ENCODE data around the gene TMEM196. TPM values are rescaled to one million over a fixed set of nuclear protein-coding genes. Genes with fewer than 3 reads are reported as not detected.

TMEM196 gene
- total and polyA plus RNA-seq, 3 donors from 2014 or later: 0.12 TPM; not detected in 2

DNA sequence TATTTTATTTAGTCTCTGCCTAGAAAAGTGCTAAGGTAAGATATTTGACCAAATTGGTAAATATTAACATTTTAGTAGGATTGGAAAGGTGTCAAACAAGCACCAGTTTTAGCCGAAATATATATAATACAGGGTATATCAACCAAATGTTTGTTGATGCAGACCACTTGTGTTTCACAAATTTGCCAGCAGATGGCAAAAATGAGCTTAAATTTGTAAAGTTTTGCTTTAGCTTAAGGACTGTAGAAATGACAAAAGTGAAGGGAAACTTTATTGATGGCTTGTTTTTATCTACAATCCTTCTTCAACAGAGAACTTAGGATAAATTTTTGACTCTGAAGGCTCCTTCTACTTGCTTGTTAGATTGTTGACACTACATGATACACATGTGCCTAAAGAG is 59.7 kb downstream of the TMEM196 start:
- peak; percentile 55 for DNase-seq
- intact Hi-C loops (cut with DNase I; ENCODE audit: low total_unique reads): loop anchor here (10.0 kb wide), 1 partner anchor 881 kb away; no protein-coding TSS in a partner anchor
- WGBS, 2 donors: 33 to 61% methylated on average over 1 of the region's 1 CpG
- H3K9me3 ChIP-seq: no peaks in the 10 kb centered on the region
- H3K4me3 ChIP-seq: no peak overlapping the region
- no peaks in the 10 kb centered on the region for H3K36me3 ChIP-seq (ENCODE audit: low read depth, missing control alignments)
- H3K27ac ChIP-seq: no peak overlapping the region
- H3K4me1 ChIP-seq: peaks cover 4% of the 10 kb centered on the region
- H3K27me3 ChIP-seq: no peaks in the 10 kb centered on the region
- TF ChIP-seq, protein P1, sequence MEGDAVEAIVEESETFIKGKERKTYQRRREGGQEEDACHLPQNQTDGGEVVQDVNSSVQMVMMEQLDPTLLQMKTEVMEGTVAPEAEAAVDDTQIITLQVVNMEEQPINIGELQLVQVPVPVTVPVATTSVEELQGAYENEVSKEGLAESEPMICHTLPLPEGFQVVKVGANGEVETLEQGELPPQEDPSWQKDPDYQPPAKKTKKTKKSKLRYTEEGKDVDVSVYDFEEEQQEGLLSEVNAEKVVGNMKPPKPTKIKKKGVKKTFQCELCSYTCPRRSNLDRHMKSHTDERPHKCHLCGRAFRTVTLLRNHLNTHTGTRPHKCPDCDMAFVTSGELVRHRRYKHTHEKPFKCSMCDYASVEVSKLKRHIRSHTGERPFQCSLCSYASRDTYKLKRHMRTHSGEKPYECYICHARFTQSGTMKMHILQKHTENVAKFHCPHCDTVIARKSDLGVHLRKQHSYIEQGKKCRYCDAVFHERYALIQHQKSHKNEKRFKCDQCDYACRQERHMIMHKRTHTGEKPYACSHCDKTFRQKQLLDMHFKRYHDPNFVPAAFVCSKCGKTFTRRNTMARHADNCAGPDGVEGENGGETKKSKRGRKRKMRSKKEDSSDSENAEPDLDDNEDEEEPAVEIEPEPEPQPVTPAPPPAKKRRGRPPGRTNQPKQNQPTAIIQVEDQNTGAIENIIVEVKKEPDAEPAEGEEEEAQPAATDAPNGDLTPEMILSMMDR (IDR thresholded peaks at IDR 0.05): peak; percentile 32 to 64 (median 60)
- TF ChIP-seq POLR2A (IDR thresholded peaks at IDR 0.05): no peak

DNA sequence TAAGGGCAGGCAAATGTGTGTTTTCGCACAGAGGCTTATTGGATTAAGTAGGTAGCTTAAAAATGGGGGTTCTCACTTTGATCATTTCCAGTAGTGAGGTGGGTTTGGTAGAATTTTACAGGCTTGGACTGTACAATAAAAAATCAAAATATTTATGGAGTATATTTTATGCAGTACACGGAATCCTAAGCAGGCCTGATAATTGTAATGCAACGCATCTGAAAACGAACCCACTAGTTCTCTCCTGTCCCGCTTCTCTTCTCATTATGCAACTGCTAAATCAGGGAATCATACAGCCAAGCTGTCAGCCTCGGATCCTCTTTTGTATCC is 64.2 kb downstream of the TMEM196 start:
- no peak overlapping the region for H3K27ac ChIP-seq
- no peaks in the 10 kb centered on the region for H3K9me3 ChIP-seq
- H3K27me3 ChIP-seq: no peaks in the 10 kb centered on the region
- no peak for DNase-seq
- peak overlapping the region; percentile 82 to 97 for H3K4me3 ChIP-seq
- peaks cover 18% of the 10 kb centered on the region for H3K4me1 ChIP-seq
- 26 to 51% methylated on average over 6 of the region's 6 CpGs for WGBS, 2 donors
- TF ChIP-seq, protein P1 (IDR thresholded peaks at IDR 0.05): no peak
- no peak for TF ChIP-seq POLR2A (IDR thresholded peaks at IDR 0.05)
- intact Hi-C loops (cut with DNase I; ENCODE audit: low total_unique reads): no loop called here
- no peaks in the 10 kb centered on the region for H3K36me3 ChIP-seq (ENCODE audit: low read depth, missing control alignments)

- Histone ChIP-seq H3K27ac (peak within 1 kb of the TSS; percentile 65 to 77), H3K4me3 (peak within 1 kb of the TSS; percentile 82 to 97), H3K36me3 (ENCODE audit: low read depth, missing control alignments) (no peaks in the 10 kb centered on the region), H3K9me3 (no peaks in the 10 kb centered on the region), H3K27me3 (no peaks in the 10 kb centered on the region), H3K4me1 (peaks cover 18% of the 10 kb centered on the region)
- 0% methylated on average over 40 to 56 of the region's 56 CpGs for WGBS, 2 donors
- peak; percentile 97 for DNase-seq
- peak; percentile 44 for TF ChIP-seq POLR2A (IDR thresholded peaks at IDR 0.05)
- TF ChIP-seq, protein P1 (IDR thresholded peaks at IDR 0.05): peak; percentile 88 to 98 (median 94)
- intact Hi-C loops (cut with DNase I; ENCODE audit: low total_unique reads): no loop called here
Measured at GRCh38 chr7:19708397-19709248, 64.8 kb downstream of the TMEM196 start, which contains the start of gene POLR1F. POLR1F (minus strand) TSS chr7:19709037; CDS start chr7:19709016, 21 bp downstream.

DNA sequence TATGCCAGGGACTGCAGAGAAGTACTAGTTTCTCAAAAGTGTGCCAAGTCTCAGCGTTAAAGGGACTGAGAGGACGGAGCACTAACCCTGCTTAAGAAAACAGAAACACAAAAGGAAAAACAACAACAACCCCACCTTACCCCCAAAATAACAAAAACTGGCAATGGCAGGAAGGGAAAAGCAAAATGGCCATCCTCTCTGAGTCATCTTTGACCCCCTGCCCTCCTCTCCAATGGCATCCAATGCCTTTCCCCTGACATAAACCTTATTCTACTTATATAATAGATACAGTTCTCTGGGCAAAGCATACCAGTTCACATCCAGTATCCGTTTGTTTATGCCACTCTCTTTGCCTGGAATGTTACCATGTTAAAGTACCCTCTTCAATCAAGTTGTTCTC is 66.2 kb downstream of the TMEM196 start:
- H3K4me3 ChIP-seq: peak overlapping the region in 1 of 2 donors; percentile 97
- H3K27ac ChIP-seq: no peak overlapping the region
- TF ChIP-seq, protein P1 (IDR thresholded peaks at IDR 0.05): no peak
- no peak for TF ChIP-seq POLR2A (IDR thresholded peaks at IDR 0.05)
- 41 to 53% methylated on average over 3 of the region's 3 CpGs for WGBS, 2 donors
- H3K27me3 ChIP-seq: no peaks in the 10 kb centered on the region
- peaks cover 18% of the 10 kb centered on the region for H3K4me1 ChIP-seq
- no peaks in the 10 kb centered on the region for H3K9me3 ChIP-seq
- no peaks in the 10 kb centered on the region for H3K36me3 ChIP-seq (ENCODE audit: low read depth, missing control alignments)
- intact Hi-C loops (cut with DNase I; ENCODE audit: low total_unique reads): no loop called here
- DNase-seq: no peak

Measured in testis (tissue), 3 donors.